ENCODE data around the gene CHIC1.
"Not testable (repeated sequence)": the region's sequence is repeated elsewhere in the genome, so short reads cannot be mapped to it uniquely, and the experiment has no call there.

The CHIC1 gene

GRCh38 chrX:73562984-73563737, at the start of gene CHIC1:
TSS of gene CHIC1 (plus strand) at chrX:73563197. CDS start at chrX:73563285, 88 bp downstream.
- DNase-seq = peak; percentile 76 to 83

DNA sequence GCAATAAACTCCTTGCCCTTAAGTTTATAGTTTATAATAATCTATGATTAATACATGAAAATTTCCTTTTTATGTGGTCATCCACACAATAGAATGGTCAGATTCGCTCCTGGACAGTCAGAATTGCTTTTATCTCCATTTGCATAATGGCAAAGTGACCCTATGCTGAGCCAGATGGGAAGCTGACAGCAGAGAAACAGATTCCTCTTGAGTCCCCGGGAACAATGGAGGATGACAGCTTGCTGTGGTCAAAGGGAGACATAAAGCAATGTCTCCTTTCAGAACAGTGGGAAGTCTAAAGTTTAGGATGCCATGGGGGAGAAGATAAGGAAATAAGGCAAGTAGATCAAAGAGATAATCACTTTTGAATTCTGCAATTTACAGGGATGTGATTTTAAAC, 40.2 kb upstream of the CHIC1 start:
- not testable (repeated sequence) for DNase-seq

- no peak for DNase-seq
Measured at GRCh38 chrX:73524906-73525305, 38.1 kb upstream of the CHIC1 start.

- DNase-seq = no peak
Measured at GRCh38 chrX:73525928-73526690, 36.9 kb upstream of the CHIC1 start.

- not testable (repeated sequence) for DNase-seq
Measured at GRCh38 chrX:73531655-73532054, 31.3 kb upstream of the CHIC1 start.

DNA sequence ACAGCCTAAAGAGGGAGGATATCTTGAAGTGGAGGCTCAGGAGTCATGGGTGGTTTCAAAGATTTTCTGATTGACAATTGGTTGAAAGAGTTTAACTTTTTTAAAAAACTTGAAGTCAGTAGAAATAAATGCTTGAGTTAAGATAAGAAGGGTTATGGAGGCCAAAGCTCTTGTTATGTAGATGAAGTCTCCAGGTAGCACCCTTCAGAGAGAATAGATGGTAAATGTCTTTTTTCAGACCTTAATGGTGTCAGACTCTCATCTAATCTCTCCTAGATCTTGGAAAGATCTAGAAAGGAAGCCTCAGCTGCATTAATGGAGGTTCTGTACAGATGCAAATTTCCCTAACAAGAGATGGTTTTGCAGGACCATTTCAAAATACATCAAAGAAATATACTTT, 6.8 kb upstream of the CHIC1 start:
- DNase-seq = no peak

DNA sequence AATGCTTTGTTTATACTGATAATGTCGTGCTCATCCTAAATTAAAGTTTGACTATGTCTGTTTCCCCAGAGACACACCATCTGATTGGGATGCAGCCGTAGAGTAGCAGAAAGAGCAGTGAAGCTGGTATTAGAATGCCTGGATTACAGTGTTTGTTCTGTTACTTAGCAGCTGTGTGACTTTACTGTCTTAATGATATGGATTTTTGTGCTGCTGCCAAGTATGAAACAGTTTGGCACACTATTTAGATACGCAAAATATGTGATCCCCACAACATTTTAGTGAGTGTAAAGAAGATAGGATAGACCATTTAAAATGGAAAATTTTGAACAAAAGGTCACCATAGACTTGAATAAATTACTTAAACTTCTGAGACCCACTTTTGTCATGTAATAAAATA, 1.2 kb upstream of the CHIC1 start:
- DNase-seq = no peak

- DNase-seq = no peak
Measured at GRCh38 chrX:73562458-73562857, 539 bp upstream of the CHIC1 start.

GRCh38 chrX:73563738-73564068, 706 bp downstream of the CHIC1 start:
- DNase-seq = peak in 1 of 2 donors; percentile 40

- DNase-seq = no peak
Measured at GRCh38 chrX:73577361-73577760, 14.4 kb downstream of the CHIC1 start.

DNA sequence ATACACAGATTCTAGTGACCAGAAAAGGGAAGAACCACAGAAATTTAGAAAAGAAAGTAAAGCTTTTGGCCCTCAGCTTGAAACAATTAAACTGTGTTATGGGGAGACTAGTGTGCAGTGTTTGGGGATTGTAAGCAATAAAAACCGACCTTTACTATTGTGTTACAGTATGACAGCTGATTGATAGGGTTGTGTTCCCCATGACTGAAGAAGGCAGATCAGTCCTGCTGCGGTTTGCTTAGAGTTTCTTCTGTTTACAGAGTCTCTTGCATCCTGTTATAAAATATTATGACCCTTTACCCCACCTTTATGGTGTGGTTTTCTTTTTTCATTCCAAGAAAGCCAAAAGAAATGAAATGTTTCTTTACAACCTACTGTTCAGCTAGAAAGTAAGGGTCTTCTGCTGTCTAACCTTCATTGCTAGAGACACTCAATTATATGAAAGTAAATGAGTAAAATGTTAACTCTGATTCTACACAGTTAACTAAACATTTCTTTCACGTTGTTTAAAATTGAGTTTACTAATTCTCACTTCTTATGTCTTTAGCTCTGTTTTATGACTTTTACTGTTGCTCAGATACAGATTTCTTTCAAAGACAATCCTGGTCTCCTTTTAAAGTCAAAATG, 18.1 kb downstream of the CHIC1 start:
- DNase-seq = no peak

GRCh38 chrX:73597758-73598157, 34.8 kb downstream of the CHIC1 start:
- not testable (repeated sequence) for DNase-seq

GRCh38 chrX:73615022-73615421, 52.0 kb downstream of the CHIC1 start:
- DNase-seq = no peak

GRCh38 chrX:73641669-73642068, 78.7 kb downstream of the CHIC1 start:
- DNase-seq = not testable (repeated sequence)

DNA sequence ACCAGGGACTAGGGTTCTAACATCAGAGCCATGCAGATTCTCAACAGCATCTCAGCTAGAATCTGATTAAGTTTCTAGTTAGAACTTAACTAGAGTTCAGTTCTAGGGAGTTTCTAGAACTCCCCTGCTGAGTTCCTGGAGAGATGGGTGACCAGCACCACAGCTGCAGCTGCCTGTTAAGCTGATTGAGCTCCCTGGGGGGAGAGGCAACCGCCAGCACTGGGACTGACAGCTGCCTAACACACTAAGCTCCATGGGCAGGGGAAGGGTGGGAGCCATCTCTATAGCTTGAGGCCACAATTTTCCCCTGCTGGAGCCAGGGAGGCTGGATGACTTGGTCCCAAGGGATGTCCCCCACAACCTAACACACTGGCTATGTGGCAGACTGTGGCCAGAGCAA, 84.2 kb downstream of the CHIC1 start:
- no peak for DNase-seq

DNA sequence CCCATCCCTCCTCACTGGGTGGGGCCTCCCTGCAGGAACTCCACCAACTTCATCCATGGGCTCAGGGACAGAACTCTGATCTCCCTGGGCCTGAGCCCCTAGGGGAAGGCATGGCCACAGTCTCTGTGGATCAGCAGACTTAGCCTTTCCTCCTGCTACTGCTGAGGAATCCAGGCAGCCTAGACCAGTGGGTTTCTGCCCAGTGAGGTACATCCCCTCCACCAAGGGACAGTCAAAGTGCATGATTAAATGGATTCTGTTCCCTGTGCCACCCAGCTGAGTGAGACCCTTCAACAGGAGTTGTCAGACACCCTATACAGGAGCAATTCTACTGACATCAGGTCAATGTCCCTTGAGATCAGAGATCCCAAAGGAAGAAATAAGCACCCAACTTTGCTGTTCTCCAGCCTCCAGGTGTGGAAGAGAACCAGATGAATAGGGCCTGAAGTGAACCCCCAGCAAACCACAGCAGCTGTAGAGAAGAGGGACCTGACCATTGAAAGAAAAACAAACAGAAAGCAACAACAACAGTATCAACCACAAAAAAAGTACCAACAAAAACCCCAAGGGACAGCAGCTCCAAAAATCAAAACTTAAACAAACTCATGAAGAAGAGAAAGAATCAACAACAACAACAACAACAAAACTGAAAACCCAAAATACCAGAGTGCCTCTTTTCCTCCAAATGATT, 84.8 kb downstream of the CHIC1 start:
- DNase-seq = no peak

- not testable (repeated sequence) for DNase-seq
Measured at GRCh38 chrX:73661322-73661721, 98.3 kb downstream of the CHIC1 start.

- DNase-seq = no peak
Measured at GRCh38 chrX:73668779-73669178, 105.8 kb downstream of the CHIC1 start.

DNA sequence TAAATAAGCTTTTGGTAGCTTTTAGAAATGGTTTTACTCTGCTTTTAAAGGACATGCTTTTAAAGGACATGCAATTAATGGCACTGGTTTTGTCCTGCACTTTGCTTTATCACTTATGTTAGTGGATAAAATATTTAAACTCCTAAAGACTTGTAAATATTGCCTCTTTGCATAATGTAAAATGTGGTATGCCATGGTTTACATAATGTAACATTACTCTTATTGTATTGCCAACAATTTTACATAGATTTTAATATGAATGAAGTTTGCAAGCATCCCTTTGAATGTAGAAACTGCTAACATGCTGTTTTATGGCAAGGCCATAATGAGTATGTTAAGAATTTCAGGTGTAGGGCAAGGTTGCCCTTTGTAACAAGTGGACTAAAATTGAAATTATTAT, 118.4 kb downstream of the CHIC1 start:
- DNase-seq = no peak

GRCh38 chrX:73683236-73683859, 120.4 kb downstream of the CHIC1 start:
- DNase-seq = no peak

- DNase-seq = not testable (repeated sequence)
Measured at GRCh38 chrX:73707014-73707413, 144.0 kb downstream of the CHIC1 start.

DNA sequence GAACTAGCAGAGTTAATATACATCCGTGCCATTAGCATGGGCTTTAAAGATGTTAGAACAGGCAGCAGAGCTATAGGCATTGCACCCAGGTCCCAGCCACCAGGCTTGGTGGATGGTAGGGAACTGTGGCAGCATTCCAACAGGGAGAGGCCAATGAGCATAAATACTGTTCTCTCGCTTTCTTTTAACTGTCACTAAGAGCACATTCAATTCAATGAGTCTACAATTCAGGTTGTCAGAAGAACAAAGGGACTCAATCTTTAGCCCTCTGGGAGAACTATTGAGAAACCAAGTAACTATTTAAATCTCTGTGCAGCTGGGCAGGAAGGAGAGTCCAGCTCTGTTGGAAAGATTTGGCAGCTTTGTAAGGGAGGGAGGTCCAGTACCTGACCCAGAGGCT, 165.6 kb downstream of the CHIC1 start:
- DNase-seq = no peak
